ENCODE results near the gene SETBP1. TPM values are rescaled to one million over a fixed set of nuclear protein-coding genes. Genes with fewer than 3 reads are reported as not detected.
"Not testable (repeated sequence)": the region's sequence is repeated elsewhere in the genome, so short reads cannot be mapped to it uniquely, and the experiment has no call there.

Gene SETBP1
- total and polyA plus RNA-seq, 4 donors, result 23.1 to 39.8 (median 27.8) TPM

DNA sequence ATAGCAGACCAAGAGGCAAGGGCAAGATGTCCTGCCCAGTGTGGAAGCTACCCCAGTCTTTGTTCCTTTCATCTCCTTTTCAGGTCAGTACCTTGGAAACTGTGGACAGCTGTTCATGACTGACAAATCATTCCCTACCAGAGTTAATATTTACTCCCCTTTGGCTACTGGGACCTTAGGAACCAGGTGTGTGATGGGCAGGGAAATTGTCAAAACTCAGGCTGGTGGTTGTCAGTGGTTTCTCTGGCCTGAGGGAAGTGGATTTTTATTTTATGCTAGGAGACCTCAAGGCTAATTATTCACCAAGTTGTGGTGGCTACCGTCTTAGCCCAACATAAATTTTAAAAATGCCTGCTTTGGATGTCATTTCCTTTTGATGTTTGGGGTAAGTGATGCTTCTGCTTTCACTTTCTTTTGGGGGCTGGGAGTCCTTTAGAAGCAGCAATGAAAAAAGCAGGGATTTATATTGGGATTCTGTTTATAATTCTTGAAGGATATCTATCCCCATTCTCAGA lies 119.3 kb downstream of the SETBP1 start:
- no peak for DNase-seq (ENCODE audit: low read depth in 4 of 6, low spot score in 6 of 6)
- no peaks in the 10 kb centered on the region for H3K9me3 ChIP-seq (ENCODE audit: control insufficient read depth, insufficient read depth, low read length)
- H3K27ac ChIP-seq (ENCODE audit: low read depth, low read length), result no peak overlapping the region
- no peak overlapping the region for H3K4me3 ChIP-seq (ENCODE audit: low read depth, low read length)
- no peaks in the 10 kb centered on the region for H3K36me3 ChIP-seq (ENCODE audit: control insufficient read depth, insufficient read depth, low read length)
- no CpG with 5 or more reads among the region's 1 CpG for WGBS (ENCODE audit: insufficient coverage)
- H3K4me1 ChIP-seq (ENCODE audit: control insufficient read depth, insufficient read depth, low read length), result no peaks in the 10 kb centered on the region
- H3K27me3 ChIP-seq (ENCODE audit: control insufficient read depth, insufficient read depth, low read length), result no peaks in the 10 kb centered on the region

DNA sequence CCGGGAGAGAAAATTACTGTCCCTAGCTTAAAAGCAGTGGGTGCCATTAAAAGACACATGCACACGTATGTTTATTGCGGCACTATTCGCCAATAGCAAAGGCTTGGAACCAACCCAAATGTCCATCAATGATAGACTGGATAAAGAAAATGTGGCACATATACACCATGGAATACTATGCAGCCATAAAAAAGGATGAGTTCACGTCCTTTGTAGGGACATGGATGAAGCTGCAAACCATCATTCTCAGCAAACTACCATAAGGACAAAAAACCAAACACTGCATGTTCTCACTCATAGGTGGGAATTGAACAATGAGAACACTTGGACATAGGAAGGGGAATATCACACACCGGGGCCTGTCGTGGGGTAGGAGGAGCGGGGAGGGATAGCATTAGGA lies 120.1 kb downstream of the SETBP1 start:
- not testable (repeated sequence) for H3K27ac ChIP-seq (ENCODE audit: low read depth, low read length); H3K27me3 ChIP-seq (ENCODE audit: control insufficient read depth, insufficient read depth, low read length); H3K4me1 ChIP-seq (ENCODE audit: control insufficient read depth, insufficient read depth, low read length); H3K9me3 ChIP-seq (ENCODE audit: control insufficient read depth, insufficient read depth, low read length); DNase-seq (ENCODE audit: low read depth in 4 of 6, low spot score in 6 of 6); H3K36me3 ChIP-seq (ENCODE audit: control insufficient read depth, insufficient read depth, low read length); H3K4me3 ChIP-seq (ENCODE audit: low read depth, low read length)
- WGBS (ENCODE audit: insufficient coverage), result 100% methylated on average over 1 of the region's 8 CpGs

DNA sequence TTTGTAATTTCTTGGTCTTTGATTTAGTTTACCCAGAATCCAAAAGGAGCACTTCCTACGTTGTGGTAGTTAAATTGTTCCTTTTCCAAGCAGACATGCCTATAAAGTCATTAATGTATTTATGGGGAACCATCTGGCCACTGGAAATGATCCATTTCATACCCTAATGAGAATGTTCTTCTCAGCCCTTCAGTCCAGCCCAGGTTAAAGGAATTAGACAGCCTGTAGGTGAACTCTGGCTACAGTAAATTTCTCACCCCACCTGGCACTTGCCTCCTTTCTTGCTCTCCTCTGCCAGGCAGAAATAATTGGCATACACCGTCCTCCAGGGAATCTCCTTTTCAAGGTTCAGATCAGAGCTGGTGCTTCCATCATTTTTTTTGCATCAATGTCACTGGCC lies 121.1 kb downstream of the SETBP1 start:
- H3K4me1 ChIP-seq (ENCODE audit: control insufficient read depth, insufficient read depth, low read length), result no peaks in the 10 kb centered on the region
- H3K9me3 ChIP-seq (ENCODE audit: control insufficient read depth, insufficient read depth, low read length), result no peaks in the 10 kb centered on the region
- H3K27ac ChIP-seq (ENCODE audit: low read depth, low read length), result no peak overlapping the region
- no peak for DNase-seq (ENCODE audit: low read depth in 4 of 6, low spot score in 6 of 6)
- H3K36me3 ChIP-seq (ENCODE audit: control insufficient read depth, insufficient read depth, low read length), result no peaks in the 10 kb centered on the region
- WGBS (ENCODE audit: insufficient coverage), result 60% methylated on average over 1 of the region's 2 CpGs
- H3K4me3 ChIP-seq (ENCODE audit: low read depth, low read length), result no peak overlapping the region
- no peaks in the 10 kb centered on the region for H3K27me3 ChIP-seq (ENCODE audit: control insufficient read depth, insufficient read depth, low read length)

DNA sequence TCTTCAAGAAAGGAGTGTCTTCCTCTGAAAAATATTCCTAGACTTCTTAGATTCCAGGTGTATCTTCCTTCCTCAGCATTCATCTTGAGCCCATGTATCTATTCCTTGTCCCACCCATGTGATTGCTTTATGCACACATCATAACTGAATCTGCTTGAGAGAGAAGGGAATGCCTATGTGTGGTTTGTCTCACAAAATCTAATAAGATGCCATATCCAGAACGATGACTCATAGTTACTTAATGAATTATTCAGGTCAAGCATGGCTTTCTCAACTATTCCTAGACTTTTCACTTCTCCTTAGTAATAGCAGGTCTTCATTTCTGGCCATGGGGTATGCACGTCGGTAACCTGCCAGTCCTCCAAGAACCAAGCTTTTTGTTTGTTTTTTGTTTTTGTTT lies 121.8 kb downstream of the SETBP1 start:
- H3K9me3 ChIP-seq (ENCODE audit: control insufficient read depth, insufficient read depth, low read length), result no peaks in the 10 kb centered on the region
- no peaks in the 10 kb centered on the region for H3K36me3 ChIP-seq (ENCODE audit: control insufficient read depth, insufficient read depth, low read length)
- WGBS (ENCODE audit: insufficient coverage), result no CpG with 5 or more reads among the region's 3 CpGs
- no peak for DNase-seq (ENCODE audit: low read depth in 4 of 6, low spot score in 6 of 6)
- no peak overlapping the region for H3K4me3 ChIP-seq (ENCODE audit: low read depth, low read length)
- no peaks in the 10 kb centered on the region for H3K4me1 ChIP-seq (ENCODE audit: control insufficient read depth, insufficient read depth, low read length)
- no peak overlapping the region for H3K27ac ChIP-seq (ENCODE audit: low read depth, low read length)
- H3K27me3 ChIP-seq (ENCODE audit: control insufficient read depth, insufficient read depth, low read length), result no peaks in the 10 kb centered on the region

DNA sequence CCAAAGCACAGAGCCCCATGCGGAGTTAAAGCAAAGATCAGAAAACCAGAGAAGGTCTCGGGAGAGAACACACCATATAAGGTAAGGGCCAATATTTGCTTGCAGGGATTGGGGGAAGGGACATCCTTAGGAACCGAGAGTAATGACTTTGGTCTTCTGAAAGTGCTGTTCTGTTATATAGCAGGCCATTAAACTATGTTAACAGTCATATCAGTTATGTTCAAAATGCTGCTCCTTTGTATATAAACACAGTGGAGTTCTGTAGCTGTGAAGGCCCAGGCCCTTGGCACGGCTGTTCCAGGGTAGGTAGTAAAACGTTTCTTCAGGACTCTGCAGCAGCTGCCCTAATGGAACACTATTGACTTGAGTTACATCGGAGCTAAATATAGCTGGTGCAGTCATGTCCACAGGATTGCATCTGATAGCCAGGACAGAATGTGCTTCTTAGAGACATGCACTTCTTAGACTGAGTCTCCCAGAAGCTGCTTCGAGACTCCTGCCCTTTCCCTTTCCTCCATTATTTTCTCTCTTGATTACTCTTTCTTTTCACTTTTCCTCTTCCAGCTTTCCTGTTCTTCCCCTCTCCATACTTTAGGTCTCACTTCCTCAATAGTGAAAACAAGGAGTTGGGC lies 122.4 kb downstream of the SETBP1 start:
- no peaks in the 10 kb centered on the region for H3K27me3 ChIP-seq (ENCODE audit: control insufficient read depth, insufficient read depth, low read length)
- H3K36me3 ChIP-seq (ENCODE audit: control insufficient read depth, insufficient read depth, low read length), result no peaks in the 10 kb centered on the region
- H3K4me3 ChIP-seq (ENCODE audit: low read depth, low read length), result no peak overlapping the region
- no peaks in the 10 kb centered on the region for H3K4me1 ChIP-seq (ENCODE audit: control insufficient read depth, insufficient read depth, low read length)
- DNase-seq (ENCODE audit: low read depth in 4 of 6, low spot score in 6 of 6), result no peak
- 73% methylated on average over 4 of the region's 7 CpGs for WGBS (ENCODE audit: insufficient coverage)
- H3K27ac ChIP-seq (ENCODE audit: low read depth, low read length), result no peak overlapping the region
- no peaks in the 10 kb centered on the region for H3K9me3 ChIP-seq (ENCODE audit: control insufficient read depth, insufficient read depth, low read length)

DNA sequence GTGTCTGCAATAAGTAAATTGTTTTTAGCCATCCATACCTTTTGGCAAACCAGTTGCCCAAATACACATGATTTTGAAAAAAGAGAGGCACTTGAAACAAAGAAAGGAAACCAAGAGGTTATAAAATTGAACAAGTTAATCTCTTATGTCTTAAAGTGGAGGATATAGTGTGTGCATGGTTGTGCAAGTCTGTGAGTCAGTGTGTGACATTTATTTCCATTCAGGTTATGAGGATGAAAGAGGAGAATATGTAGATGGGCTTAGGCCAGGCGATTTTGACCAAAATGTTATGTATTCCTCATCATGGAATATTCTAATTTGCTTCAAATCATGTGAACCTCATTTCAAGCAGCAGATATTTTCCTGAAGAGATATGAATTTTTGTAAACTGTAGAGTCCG lies 123.3 kb downstream of the SETBP1 start:
- no CpG with 5 or more reads among the region's 2 CpGs for WGBS (ENCODE audit: insufficient coverage)
- H3K27me3 ChIP-seq (ENCODE audit: control insufficient read depth, insufficient read depth, low read length), result no peaks in the 10 kb centered on the region
- no peaks in the 10 kb centered on the region for H3K9me3 ChIP-seq (ENCODE audit: control insufficient read depth, insufficient read depth, low read length)
- no peak for DNase-seq (ENCODE audit: low read depth in 4 of 6, low spot score in 6 of 6)
- H3K4me1 ChIP-seq (ENCODE audit: control insufficient read depth, insufficient read depth, low read length), result no peaks in the 10 kb centered on the region
- no peak overlapping the region for H3K27ac ChIP-seq (ENCODE audit: low read depth, low read length)
- no peak overlapping the region for H3K4me3 ChIP-seq (ENCODE audit: low read depth, low read length)
- H3K36me3 ChIP-seq (ENCODE audit: control insufficient read depth, insufficient read depth, low read length), result no peaks in the 10 kb centered on the region

DNA sequence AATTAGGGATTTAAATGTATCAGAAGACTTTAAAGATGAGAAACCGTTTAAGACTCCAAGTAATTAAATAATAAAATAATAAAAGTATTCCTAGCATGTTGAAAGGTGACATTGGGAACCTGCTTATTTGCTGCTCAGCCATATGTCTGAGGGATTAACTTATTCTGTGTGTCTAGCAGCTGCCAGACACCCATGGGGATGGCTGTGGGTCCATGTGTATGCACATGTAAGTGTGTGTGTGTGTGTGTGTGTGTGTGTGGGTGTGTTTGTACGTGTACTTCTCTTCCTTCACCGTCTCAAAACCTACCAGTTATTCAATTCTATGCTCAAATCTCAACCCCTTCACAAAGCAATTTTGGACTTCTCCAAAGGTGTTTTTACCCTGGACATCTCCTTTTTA lies 124.5 kb downstream of the SETBP1 start:
- Histone ChIP-seq H3K27ac (ENCODE audit: low read depth, low read length) (no peak overlapping the region), H3K4me1 (ENCODE audit: control insufficient read depth, insufficient read depth, low read length) (no peaks in the 10 kb centered on the region), H3K27me3 (ENCODE audit: control insufficient read depth, insufficient read depth, low read length) (no peaks in the 10 kb centered on the region), H3K36me3 (ENCODE audit: control insufficient read depth, insufficient read depth, low read length) (no peaks in the 10 kb centered on the region), H3K4me3 (ENCODE audit: low read depth, low read length) (no peak overlapping the region), H3K9me3 (ENCODE audit: control insufficient read depth, insufficient read depth, low read length) (no peaks in the 10 kb centered on the region)
- DNase-seq (ENCODE audit: low read depth in 4 of 6, low spot score in 6 of 6), result no peak
- no CpG with 5 or more reads among the region's 3 CpGs for WGBS (ENCODE audit: insufficient coverage)

DNA sequence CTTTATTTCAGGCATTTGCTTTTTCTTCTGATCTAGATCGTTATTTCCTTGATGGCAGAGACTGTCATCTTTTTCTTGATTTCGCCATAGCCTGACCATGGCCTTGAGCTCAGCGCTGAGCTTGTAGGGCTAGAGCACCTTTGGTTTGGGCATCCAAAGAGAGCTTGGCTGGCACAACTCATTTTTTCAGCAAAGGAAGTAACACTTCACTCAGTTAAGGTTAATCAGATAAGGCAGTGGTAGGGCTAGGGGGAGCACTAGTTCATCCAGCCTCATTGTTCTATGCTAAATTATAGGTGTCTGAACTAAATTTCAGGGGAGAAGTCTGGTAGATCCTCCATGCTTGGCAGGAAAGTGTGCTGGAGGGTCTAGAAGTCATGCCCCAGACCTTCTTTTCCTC lies 125.0 kb downstream of the SETBP1 start:
- Histone ChIP-seq H3K4me3 (ENCODE audit: low read depth, low read length) (no peak overlapping the region), H3K4me1 (ENCODE audit: control insufficient read depth, insufficient read depth, low read length) (no peaks in the 10 kb centered on the region), H3K27ac (ENCODE audit: low read depth, low read length) (no peak overlapping the region), H3K36me3 (ENCODE audit: control insufficient read depth, insufficient read depth, low read length) (no peaks in the 10 kb centered on the region), H3K27me3 (ENCODE audit: control insufficient read depth, insufficient read depth, low read length) (no peaks in the 10 kb centered on the region), H3K9me3 (ENCODE audit: control insufficient read depth, insufficient read depth, low read length) (no peaks in the 10 kb centered on the region)
- 87% methylated on average over 3 of the region's 3 CpGs for WGBS (ENCODE audit: insufficient coverage)
- no peak for DNase-seq (ENCODE audit: low read depth in 4 of 6, low spot score in 6 of 6)

DNA sequence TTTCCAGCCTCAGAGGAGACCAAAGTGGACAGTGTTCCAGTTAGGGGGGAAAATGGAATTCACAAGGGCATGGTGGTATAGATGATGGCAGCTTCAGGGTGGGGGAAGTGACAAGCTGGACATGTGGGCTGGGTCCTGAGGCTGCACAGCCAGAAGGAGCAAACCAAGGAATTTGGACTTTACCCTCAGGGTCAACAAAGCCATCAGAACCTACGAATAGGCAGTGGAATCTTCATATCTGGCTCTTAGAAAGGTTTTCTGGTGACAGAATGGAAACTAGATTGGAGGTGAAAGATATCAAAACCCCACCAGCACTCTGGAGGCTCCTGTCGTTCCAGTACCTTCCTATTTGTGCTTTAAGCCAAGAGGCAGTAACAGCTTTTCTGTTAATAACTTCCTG lies 127.1 kb downstream of the SETBP1 start:
- no peaks in the 10 kb centered on the region for H3K4me1 ChIP-seq (ENCODE audit: control insufficient read depth, insufficient read depth, low read length)
- no peak for DNase-seq (ENCODE audit: low read depth in 4 of 6, low spot score in 6 of 6)

DNA sequence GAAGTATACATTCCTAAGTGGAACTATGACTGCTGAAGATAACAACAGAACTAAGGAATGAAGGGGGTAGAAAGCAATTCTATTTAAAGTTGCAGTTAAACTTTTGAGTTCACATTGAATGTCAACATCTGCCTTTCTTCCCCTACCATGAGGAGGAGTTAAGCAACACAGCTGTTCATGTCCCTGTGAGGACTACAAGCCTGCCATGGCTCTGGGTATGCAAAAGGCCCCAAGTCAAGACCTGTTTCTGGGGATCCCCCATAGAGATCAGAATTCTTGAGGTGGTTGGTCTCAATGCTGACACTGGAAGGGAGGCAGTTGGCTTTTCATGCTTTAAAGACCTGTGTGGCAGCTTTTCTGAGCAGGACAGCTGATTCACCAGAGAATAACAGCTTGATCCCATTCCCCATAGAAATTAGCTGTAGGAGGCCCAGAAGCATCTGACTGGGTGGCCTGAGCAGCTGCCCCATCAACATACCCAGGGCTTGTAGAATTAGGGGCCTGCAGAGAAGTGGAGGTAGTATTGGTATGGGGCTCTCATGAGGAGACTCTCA lies 131.0 kb downstream of the SETBP1 start:
- no peaks in the 10 kb centered on the region for H3K27me3 ChIP-seq (ENCODE audit: control insufficient read depth, insufficient read depth, low read length)
- no peaks in the 10 kb centered on the region for H3K9me3 ChIP-seq (ENCODE audit: control insufficient read depth, insufficient read depth, low read length)
- no peak for DNase-seq (ENCODE audit: low read depth in 4 of 6, low spot score in 6 of 6)
- H3K4me3 ChIP-seq (ENCODE audit: low read depth, low read length), result no peak overlapping the region
- peaks cover 9% of the 10 kb centered on the region for H3K4me1 ChIP-seq (ENCODE audit: control insufficient read depth, insufficient read depth, low read length)
- H3K36me3 ChIP-seq (ENCODE audit: control insufficient read depth, insufficient read depth, low read length), result no peaks in the 10 kb centered on the region
- H3K27ac ChIP-seq (ENCODE audit: low read depth, low read length), result no peak overlapping the region

More for the DNA sequence above, 127.1 kb downstream of the SETBP1 start:
- no peaks in the 10 kb centered on the region for H3K36me3 ChIP-seq (ENCODE audit: control insufficient read depth, insufficient read depth, low read length)
- H3K27me3 ChIP-seq (ENCODE audit: control insufficient read depth, insufficient read depth, low read length), result no peaks in the 10 kb centered on the region
- no CpG with 5 or more reads among the region's 2 CpGs for WGBS (ENCODE audit: insufficient coverage)
- H3K4me3 ChIP-seq (ENCODE audit: low read depth, low read length), result no peak overlapping the region
- no peaks in the 10 kb centered on the region for H3K9me3 ChIP-seq (ENCODE audit: control insufficient read depth, insufficient read depth, low read length)
- H3K27ac ChIP-seq (ENCODE audit: low read depth, low read length), result no peak overlapping the region

Data from spinal cord (tissue), 10 donors.